Vagina (tissue), 2 donors: ENCODE measurements around the gene CPT1A. TPM values are rescaled to one million over a fixed set of nuclear protein-coding genes. Genes with fewer than 3 reads are reported as not detected.

Experiments used
- DNase-seq, 2 donors: peaks; one replicate each; pipeline ENCODE4 v3.0.0-alpha.2; 2017; ENCODE audit errors: extremely low spot score in 2 of 2
- H3K27ac ChIP-seq: fragments of 200-600 bp; sonication (generic); one replicate; pipeline ENCODE4 v1.5.1; 2019
- H3K27me3 ChIP-seq: fragments of 200-600 bp; sonication (generic); one replicate; pipeline ENCODE4 v1.5.1; 2019
- H3K36me3 ChIP-seq, 2 donors: fragments of 200-600 bp; sonication (generic); one replicate each; pipeline ENCODE4 v1.5.1; 2017 to 2019
- H3K4me1 ChIP-seq: fragments of 200-600 bp; sonication (generic); one replicate; pipeline ENCODE4 v1.5.1; 2019
- H3K4me3 ChIP-seq, 2 donors: fragments of 200-600 bp; sonication (generic); 1 replicate in 1 of 2; 2 replicates in 1 of 2; pipeline ENCODE4 v1.5.1; 2016 to 2019
- H3K9me3 ChIP-seq: fragments of 200-600 bp; sonication (generic); one replicate; pipeline ENCODE4 v1.5.1; 2019
- POLR2A ChIP-seq, 2 donors: fragments of 450-650 bp; IDR thresholded peaks; one replicate each; pipeline ENCODE4 v1.6.1; 2017; ENCODE audit warnings: antibody characterized with exemption in 2 of 2, mild to moderate bottlenecking in 2 of 2, moderate library complexity in 2 of 2
- POLR2AphosphoS5 ChIP-seq, 2 donors: sonication (generic); formaldehyde crosslinking; IDR thresholded peaks; one replicate each; pipeline ENCODE4 v1.9.0; 2017; ENCODE audit warnings: antibody characterized with exemption in 2 of 2, mild to moderate bottlenecking in 2 of 2, low read depth in 1 of 2; ENCODE audit not compliant: insufficient read depth in 1 of 2
- intact Hi-C: fragments of 100-400 bp; cut with DNase I; formaldehyde crosslinking; loops from one replicate; pipeline ENCODE4 v1.15.1; 2023
- total RNA-seq: library from RNA; depleted of rRNA; stranded (reverse); fragments of >200 nt; gene quantifications from one replicate; pipeline ENCODE4 v1.2.3, GENCODE V29; 2016
- TF ChIP-seq, protein P1 (sequence below), 3 experiments: fragments of 450-650 bp in 2 of 3; fragments of 200-600 bp in 1 of 3; sonication (generic) in 1 of 3; IDR thresholded peaks; one replicate each; pipeline ENCODE4 v1.5.1; 2017 to 2019; ENCODE audit warnings: antibody characterized with exemption in 3 of 3, mild to moderate bottlenecking in 2 of 3, moderate library complexity in 2 of 3

Gene CPT1A
- total RNA-seq, 1 donor from 2014 or later = 80.8 TPM

DNA sequence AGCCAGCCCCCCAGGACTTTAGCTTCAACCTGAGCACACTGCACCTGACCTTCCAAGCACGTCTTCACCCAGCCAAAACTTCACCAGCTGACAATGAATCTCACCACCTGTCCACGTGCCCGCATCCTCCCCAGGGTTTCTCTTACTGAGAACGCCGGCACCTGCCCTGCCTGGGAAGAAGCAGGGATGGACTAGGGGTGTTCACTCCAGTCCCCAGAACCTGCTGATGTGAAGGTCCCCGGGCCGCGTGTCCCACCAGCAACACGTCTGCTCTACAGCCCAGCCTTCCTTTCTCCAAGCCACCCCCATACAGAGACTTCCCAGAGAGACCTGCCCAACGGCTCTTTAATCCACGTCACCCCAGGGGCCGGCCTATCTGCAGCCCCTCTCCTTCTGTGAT, 12.8 kb downstream of the CPT1A start:
- intact Hi-C loops = no loop called here

DNA sequence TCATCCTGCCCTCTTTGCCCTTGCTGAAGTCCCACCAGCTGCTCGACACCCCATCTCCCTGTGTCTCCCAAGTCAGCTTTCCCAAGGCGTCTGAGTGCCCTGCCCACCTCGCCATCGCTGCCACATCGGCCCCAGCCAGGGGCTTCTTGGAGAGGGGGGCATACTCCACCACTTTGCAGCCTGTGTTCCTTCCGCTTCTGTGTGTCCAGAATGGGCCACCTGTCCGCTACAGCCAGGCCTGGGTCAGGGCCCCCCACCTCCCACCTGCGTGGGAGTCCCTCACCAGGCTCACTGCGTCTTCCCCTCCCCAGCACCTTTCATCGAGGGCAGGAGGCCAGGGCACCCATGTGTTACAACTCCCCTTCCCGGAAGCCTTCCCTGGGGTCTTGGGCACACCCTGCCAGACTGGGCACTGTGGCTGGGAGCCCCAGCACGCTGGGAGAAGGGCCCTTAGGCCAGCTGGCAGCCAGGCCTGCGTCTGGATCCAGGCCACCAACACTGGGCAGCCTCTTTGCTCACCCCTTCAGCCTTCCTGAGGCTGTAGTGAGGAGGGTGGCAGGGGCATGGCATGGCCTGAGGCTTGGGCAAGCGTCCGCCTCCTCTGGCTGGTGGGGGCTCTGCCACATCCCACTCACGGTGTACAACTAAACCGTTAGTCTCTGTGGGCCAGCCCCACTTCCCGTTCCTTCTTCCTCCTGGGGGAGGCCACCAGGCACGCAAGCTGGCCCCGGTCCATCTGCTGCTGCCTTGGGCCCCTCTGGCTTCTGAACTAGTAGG, 13.4 kb downstream of the CPT1A start:
- no peak overlapping the region for H3K27ac ChIP-seq
- peaks cover 60% of the 10 kb centered on the region for H3K4me1 ChIP-seq
- TF ChIP-seq POLR2AphosphoS5 (IDR thresholded peaks at IDR 0.05; ENCODE audit: insufficient read depth in 1 of 2, low read depth in 1 of 2) (no peak), POLR2A (IDR thresholded peaks at IDR 0.05) (no peak)
- TF ChIP-seq, protein P1, sequence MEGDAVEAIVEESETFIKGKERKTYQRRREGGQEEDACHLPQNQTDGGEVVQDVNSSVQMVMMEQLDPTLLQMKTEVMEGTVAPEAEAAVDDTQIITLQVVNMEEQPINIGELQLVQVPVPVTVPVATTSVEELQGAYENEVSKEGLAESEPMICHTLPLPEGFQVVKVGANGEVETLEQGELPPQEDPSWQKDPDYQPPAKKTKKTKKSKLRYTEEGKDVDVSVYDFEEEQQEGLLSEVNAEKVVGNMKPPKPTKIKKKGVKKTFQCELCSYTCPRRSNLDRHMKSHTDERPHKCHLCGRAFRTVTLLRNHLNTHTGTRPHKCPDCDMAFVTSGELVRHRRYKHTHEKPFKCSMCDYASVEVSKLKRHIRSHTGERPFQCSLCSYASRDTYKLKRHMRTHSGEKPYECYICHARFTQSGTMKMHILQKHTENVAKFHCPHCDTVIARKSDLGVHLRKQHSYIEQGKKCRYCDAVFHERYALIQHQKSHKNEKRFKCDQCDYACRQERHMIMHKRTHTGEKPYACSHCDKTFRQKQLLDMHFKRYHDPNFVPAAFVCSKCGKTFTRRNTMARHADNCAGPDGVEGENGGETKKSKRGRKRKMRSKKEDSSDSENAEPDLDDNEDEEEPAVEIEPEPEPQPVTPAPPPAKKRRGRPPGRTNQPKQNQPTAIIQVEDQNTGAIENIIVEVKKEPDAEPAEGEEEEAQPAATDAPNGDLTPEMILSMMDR (IDR thresholded peaks at IDR 0.05) = no peak
- no peaks in the 10 kb centered on the region for H3K27me3 ChIP-seq
- H3K36me3 ChIP-seq = no peaks in the 10 kb centered on the region
- DNase-seq = no peak
- no peaks in the 10 kb centered on the region for H3K9me3 ChIP-seq
- no peak overlapping the region for H3K4me3 ChIP-seq
- intact Hi-C loops = no loop called here

More for the DNA sequence above, 12.8 kb downstream of the CPT1A start:
- no peak for DNase-seq
- Histone ChIP-seq H3K27me3 (no peaks in the 10 kb centered on the region), H3K4me1 (peaks cover 64% of the 10 kb centered on the region), H3K4me3 (no peak overlapping the region), H3K36me3 (no peaks in the 10 kb centered on the region), H3K27ac (no peak overlapping the region), H3K9me3 (no peaks in the 10 kb centered on the region)
- TF ChIP-seq, protein P1 (IDR thresholded peaks at IDR 0.05) = no peak
- TF ChIP-seq POLR2AphosphoS5 (IDR thresholded peaks at IDR 0.05; ENCODE audit: insufficient read depth in 1 of 2, low read depth in 1 of 2) = no peak
- TF ChIP-seq POLR2A (IDR thresholded peaks at IDR 0.05) = no peak

DNA sequence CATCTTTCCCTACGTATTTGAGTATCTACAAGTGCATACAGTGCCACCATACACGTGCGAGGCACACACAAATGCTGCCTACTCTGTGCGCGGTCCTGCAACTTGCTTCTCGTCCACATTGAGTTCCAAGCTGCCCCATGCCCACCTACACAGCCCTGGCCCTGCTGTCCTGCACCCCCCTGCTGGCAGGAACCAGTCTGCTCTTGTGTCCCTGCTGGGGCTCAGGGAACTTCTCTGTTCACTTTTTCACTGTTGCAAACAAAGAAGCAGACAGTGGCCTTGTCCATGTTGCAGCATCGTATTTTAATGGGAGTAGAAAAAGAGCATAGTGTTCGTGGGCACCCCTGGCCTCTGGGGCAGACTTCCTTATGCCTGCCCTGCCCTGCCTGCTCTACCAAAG, 14.0 kb downstream of the CPT1A start:
- no peak overlapping the region for H3K4me3 ChIP-seq
- no peaks in the 10 kb centered on the region for H3K9me3 ChIP-seq
- no peak for TF ChIP-seq POLR2A (IDR thresholded peaks at IDR 0.05)
- no peak for TF ChIP-seq POLR2AphosphoS5 (IDR thresholded peaks at IDR 0.05; ENCODE audit: insufficient read depth in 1 of 2, low read depth in 1 of 2)
- TF ChIP-seq, protein P1 (IDR thresholded peaks at IDR 0.05) = no peak
- peaks cover 54% of the 10 kb centered on the region for H3K4me1 ChIP-seq
- no peak for DNase-seq
- no peaks in the 10 kb centered on the region for H3K27me3 ChIP-seq
- H3K36me3 ChIP-seq = no peaks in the 10 kb centered on the region
- intact Hi-C loops = no loop called here
- H3K27ac ChIP-seq = no peak overlapping the region

DNA sequence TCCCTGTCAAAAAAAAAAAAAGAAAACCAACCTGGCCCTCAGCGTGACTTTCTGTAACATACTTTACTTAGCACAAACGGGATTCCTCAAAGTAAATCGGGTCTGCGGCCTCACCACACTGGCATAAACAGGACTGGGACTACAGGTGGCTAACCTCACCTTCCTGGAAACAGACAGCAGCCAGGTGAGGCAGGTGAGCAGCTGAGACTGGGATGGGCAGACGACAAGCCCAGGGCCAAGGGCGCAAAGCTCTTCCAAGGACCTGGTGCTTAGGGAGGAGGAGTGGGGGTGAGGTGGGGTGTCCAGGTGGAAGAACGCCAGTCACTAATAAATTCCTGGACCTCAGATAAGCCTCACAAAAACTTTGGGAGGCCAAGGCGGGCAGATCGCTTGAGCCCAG, 15.0 kb downstream of the CPT1A start:
- peaks cover 44% of the 10 kb centered on the region for H3K4me1 ChIP-seq
- H3K4me3 ChIP-seq = no peak overlapping the region
- H3K36me3 ChIP-seq = no peaks in the 10 kb centered on the region
- intact Hi-C loops = no loop called here
- H3K27me3 ChIP-seq = no peaks in the 10 kb centered on the region
- TF ChIP-seq POLR2A (IDR thresholded peaks at IDR 0.05) (no peak), POLR2AphosphoS5 (IDR thresholded peaks at IDR 0.05; ENCODE audit: insufficient read depth in 1 of 2, low read depth in 1 of 2) (no peak)
- TF ChIP-seq, protein P1 (IDR thresholded peaks at IDR 0.05) = no peak
- H3K27ac ChIP-seq = no peak overlapping the region
- no peaks in the 10 kb centered on the region for H3K9me3 ChIP-seq
- DNase-seq = no peak

DNA sequence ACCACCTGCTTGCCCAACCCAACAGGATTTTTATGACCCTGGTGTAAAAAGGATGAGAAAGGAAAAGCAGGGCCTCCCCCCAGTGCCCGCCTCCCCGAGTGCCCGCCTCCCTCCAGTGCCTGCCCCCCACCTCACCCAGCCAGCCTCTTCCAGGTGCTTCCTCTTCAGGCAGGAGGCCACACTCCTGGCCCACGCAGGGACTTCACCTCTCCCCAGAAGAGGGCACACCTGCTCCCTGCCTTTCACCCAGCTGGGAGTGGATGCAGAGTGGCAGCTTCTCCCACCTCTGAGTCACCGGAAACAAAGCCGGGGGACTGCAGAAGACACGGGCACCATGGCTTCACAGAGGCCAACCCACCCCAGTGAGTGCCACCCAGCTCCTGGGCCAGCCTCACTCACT, 16.1 kb downstream of the CPT1A start:
- TF ChIP-seq, protein P1 (IDR thresholded peaks at IDR 0.05) = no peak
- no peak for TF ChIP-seq POLR2A (IDR thresholded peaks at IDR 0.05)
- no peak for TF ChIP-seq POLR2AphosphoS5 (IDR thresholded peaks at IDR 0.05; ENCODE audit: insufficient read depth in 1 of 2, low read depth in 1 of 2)
- DNase-seq = no peak
- Histone ChIP-seq H3K27me3 (no peaks in the 10 kb centered on the region), H3K4me3 (no peak overlapping the region), H3K36me3 (no peaks in the 10 kb centered on the region), H3K4me1 (peaks cover 34% of the 10 kb centered on the region), H3K27ac (no peak overlapping the region), H3K9me3 (no peaks in the 10 kb centered on the region)
- intact Hi-C loops = no loop called here
